ENCODE results near the gene SYMPK. TPM values are rescaled to one million over a fixed set of nuclear protein-coding genes. Genes with fewer than 3 reads are reported as not detected.

The SYMPK gene
- total and polyA plus RNA-seq, 9 donors = 24.8 to 61.9 (median 50.1) TPM

- no peak for TF ChIP-seq POLR2A (IDR thresholded peaks at IDR 0.05)
- TF ChIP-seq, protein P1, sequence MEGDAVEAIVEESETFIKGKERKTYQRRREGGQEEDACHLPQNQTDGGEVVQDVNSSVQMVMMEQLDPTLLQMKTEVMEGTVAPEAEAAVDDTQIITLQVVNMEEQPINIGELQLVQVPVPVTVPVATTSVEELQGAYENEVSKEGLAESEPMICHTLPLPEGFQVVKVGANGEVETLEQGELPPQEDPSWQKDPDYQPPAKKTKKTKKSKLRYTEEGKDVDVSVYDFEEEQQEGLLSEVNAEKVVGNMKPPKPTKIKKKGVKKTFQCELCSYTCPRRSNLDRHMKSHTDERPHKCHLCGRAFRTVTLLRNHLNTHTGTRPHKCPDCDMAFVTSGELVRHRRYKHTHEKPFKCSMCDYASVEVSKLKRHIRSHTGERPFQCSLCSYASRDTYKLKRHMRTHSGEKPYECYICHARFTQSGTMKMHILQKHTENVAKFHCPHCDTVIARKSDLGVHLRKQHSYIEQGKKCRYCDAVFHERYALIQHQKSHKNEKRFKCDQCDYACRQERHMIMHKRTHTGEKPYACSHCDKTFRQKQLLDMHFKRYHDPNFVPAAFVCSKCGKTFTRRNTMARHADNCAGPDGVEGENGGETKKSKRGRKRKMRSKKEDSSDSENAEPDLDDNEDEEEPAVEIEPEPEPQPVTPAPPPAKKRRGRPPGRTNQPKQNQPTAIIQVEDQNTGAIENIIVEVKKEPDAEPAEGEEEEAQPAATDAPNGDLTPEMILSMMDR (IDR thresholded peaks at IDR 0.05) = peak; percentile 49 to 68 (median 60)
- no peak for TF ChIP-seq EP300 (IDR thresholded peaks at IDR 0.05)
- no peaks in the 10 kb centered on the region for H3K36me3 ChIP-seq
- peaks cover 17% of the 10 kb centered on the region for H3K4me1 ChIP-seq (ENCODE audit: insufficient read depth)
- DNase-seq = peak; percentile 90 to 97 (median 95)
- peak overlapping the region in 1 of 2 donors; percentile 12 for H3K27ac ChIP-seq
- H3K27me3 ChIP-seq = no peaks in the 10 kb centered on the region
- peak overlapping the region; percentile 50 for H3K4me3 ChIP-seq
- intact Hi-C loops (cut with DNase I) = loop anchor here in 1 of 4 donors (5.0 kb wide), 1 partner anchor 272 kb away; the partner anchor contains the start of gene VASP
- no peaks in the 10 kb centered on the region for H3K9me3 ChIP-seq
- WGBS, 3 donors = 13 to 15% (median 15%) methylated on average over 48 of the region's 48 CpGs
Observed at GRCh38 chr19:45779231-45780145, 83.5 kb downstream of the SYMPK start.

DNA sequence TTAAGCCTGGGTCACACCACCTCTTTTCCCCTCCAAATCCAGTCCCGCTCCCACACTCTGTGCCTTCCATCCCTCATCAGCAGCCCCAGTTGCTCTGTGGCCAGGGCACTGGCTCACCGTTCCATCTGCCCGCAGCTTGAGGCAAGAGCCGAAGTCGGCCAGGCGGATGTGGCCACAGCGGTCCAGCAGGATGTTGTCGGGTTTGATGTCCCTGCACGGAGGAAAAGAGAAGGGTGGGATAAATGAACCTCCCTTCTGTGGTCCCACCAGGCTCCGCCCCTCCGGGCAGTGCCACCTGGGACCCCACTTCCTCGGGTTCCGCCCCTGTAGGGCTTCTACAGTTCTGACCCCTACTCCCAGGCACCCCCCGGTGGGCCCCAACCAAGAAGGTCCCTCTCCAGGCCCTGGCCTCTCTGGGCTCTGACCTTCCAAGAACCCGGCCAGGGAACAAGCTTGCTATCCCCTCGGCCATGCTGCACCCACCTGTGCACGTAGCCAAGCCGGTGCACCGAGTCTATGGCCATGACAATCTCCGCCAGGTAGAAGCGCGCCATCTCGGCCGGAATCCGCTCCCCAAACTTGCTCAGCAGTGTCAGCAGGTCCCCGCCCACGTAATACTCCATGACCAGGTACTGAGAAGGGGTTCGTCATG lies 84.8 kb downstream of the SYMPK start:
- H3K36me3 ChIP-seq = no peaks in the 10 kb centered on the region

DNA sequence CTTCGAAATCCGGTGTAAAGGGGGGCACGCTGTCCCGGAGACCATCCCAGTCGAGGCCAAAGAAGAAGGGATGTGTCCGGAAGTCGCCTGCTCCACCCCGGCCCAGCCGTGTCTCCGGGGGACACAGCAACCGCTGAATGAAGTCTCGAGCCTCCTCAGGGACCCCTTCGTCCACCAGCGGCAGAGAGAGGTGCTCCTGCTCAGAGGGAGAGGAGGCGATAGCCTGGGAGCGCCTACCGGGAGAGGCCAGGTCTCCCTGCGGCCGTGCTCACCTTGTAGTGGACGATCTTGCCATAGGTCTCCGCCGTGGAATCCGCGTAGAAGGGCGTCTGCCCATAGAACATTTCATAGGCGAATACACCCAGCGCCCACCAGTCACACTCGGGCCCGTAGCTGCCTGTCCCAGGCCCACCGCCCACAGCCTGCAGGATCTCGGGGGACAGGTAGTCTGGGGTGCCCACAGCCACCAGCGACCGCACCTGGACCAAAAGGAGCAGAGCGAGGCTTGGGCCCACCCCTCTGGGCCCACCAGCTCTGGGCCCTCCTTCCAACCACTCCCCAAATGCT lies 85.5 kb downstream of the SYMPK start:
- Histone ChIP-seq H3K27me3 (no peaks in the 10 kb centered on the region), H3K4me1 (ENCODE audit: insufficient read depth) (peaks cover 15% of the 10 kb centered on the region), H3K9me3 (no peaks in the 10 kb centered on the region), H3K4me3 (no peak overlapping the region), H3K36me3 (no peaks in the 10 kb centered on the region), H3K27ac (no peak overlapping the region)
- intact Hi-C loops (cut with DNase I) = no loop called here
- 91 to 93% (median 93%) methylated on average over 32 to 34 of the region's 34 CpGs for WGBS, 3 donors
- DNase-seq = peak in 3 of 5 donors; percentile 30 to 41 (median 41)
- TF ChIP-seq, protein P1 (IDR thresholded peaks at IDR 0.05) = no peak
- TF ChIP-seq EP300 (IDR thresholded peaks at IDR 0.05) (no peak), POLR2A (IDR thresholded peaks at IDR 0.05) (no peak)

More for the DNA sequence above, 84.8 kb downstream of the SYMPK start:
- no peak for TF ChIP-seq EP300 (IDR thresholded peaks at IDR 0.05)
- no peak for TF ChIP-seq POLR2A (IDR thresholded peaks at IDR 0.05)
- TF ChIP-seq, protein P1 (IDR thresholded peaks at IDR 0.05) = no peak
- intact Hi-C loops (cut with DNase I) = no loop called here
- Histone ChIP-seq H3K9me3 (no peaks in the 10 kb centered on the region), H3K4me3 (no peak overlapping the region), H3K27ac (no peak overlapping the region), H3K4me1 (ENCODE audit: insufficient read depth) (peaks cover 15% of the 10 kb centered on the region), H3K27me3 (no peaks in the 10 kb centered on the region)
- DNase-seq = peak; percentile 29 to 54 (median 49)
- WGBS, 3 donors = 91 to 92% (median 91%) methylated on average over 28 of the region's 28 CpGs

- TF ChIP-seq, protein P1 (IDR thresholded peaks at IDR 0.05) = no peak
- TF ChIP-seq EP300 (IDR thresholded peaks at IDR 0.05) = no peak
- no peak for TF ChIP-seq POLR2A (IDR thresholded peaks at IDR 0.05)
- Histone ChIP-seq H3K27ac (no peak overlapping the region), H3K36me3 (no peaks in the 10 kb centered on the region), H3K4me3 (no peak overlapping the region), H3K4me1 (ENCODE audit: insufficient read depth) (peaks cover 6% of the 10 kb centered on the region), H3K27me3 (no peaks in the 10 kb centered on the region), H3K9me3 (no peaks in the 10 kb centered on the region)
- intact Hi-C loops (cut with DNase I) = no loop called here
- 86 to 88% (median 87%) methylated on average over 9 of the region's 9 CpGs for WGBS, 3 donors
- peak in 3 of 5 donors; percentile 32 to 44 (median 38) for DNase-seq
Observed at GRCh38 chr19:45774765-45775164, 88.2 kb downstream of the SYMPK start.

All from ovary (tissue), 9 donors.